Endothelial cell of umbilical vein (primary cell): ENCODE results near the gene AACS. TPM values are rescaled to one million over a fixed set of nuclear protein-coding genes. Genes with fewer than 3 reads are reported as not detected.

Source experiments
- BruUV-seq: library from RNA; stranded (reverse); fragments of 400-500 nt; replicated peaks from 2 replicates; lab custom pipeline; 2021; lab: Mats Ljungman, UMichigan
- CTCF ChIA-PET: fragments of 300-600, 350-600 bp; sonication (Branson Sonifier 250); formaldehyde crosslinking; loops from one replicate; lab custom pipeline; 2021; ENCODE audit warnings: antibody characterized with exemption, inconsistent platforms; lab: Charles Lee
- POLR2A ChIA-PET: fragments of 300-600, 350-600 bp; sonication (Branson Sonifier 250); formaldehyde crosslinking; loops from one replicate; lab custom pipeline; 2021; ENCODE audit warnings: antibody characterized with exemption, inconsistent platforms; lab: Charles Lee
- DNase-seq: peaks from one replicate; pipeline ENCODE4 v3.0.0-alpha.2; 2011; ENCODE audit warnings: low read depth, low spot score
- FAIRE-seq: peaks from 2 replicates; lab custom pipeline; 2011; peaks lifted over from hg19 to GRCh38; lab: Jason Lieb, UNC
- H2AFZ ChIP-seq: 2 replicates; pipeline ENCODE4 v1.6.0; 2012; ENCODE audit warnings: low read depth, low read length, control low read depth, inconsistent platforms
- H3K27ac ChIP-seq: 2 replicates; pipeline ENCODE4 v1.5.1; 2011; ENCODE audit warnings: low read depth, mild to moderate bottlenecking, control low read depth, low read length, moderate library complexity; ENCODE audit not compliant: insufficient read depth
- H3K27me3 ChIP-seq, 2 experiments: 2 replicates each; pipeline versions ENCODE4 v1.6.0 to v1.6.1; 2011; ENCODE audit warnings: low read length in 2 of 2, mixed read lengths in 1 of 2; ENCODE audit not compliant: control insufficient read depth in 2 of 2, insufficient read depth in 2 of 2
- H3K36me3 ChIP-seq, 2 experiments: 2 replicates in 1 of 2; 3 replicates in 1 of 2; pipeline ENCODE4 v1.5.1; 2011; ENCODE audit warnings: low read length in 2 of 2, mild to moderate bottlenecking in 1 of 2, moderate library complexity in 1 of 2; ENCODE audit not compliant: control insufficient read depth in 2 of 2, insufficient read depth in 2 of 2; ENCODE audit errors: extremely low read depth in 1 of 2
- H3K4me1 ChIP-seq: 3 replicates; pipeline ENCODE4 v1.5.1; 2011; ENCODE audit warnings: mild to moderate bottlenecking, low read length; ENCODE audit not compliant: control insufficient read depth, insufficient read depth; ENCODE audit errors: extremely low read depth
- H3K4me2 ChIP-seq: 2 replicates; pipeline ENCODE4 v1.6.1; 2011; ENCODE audit warnings: low read length, control low read depth, mixed read lengths; ENCODE audit not compliant: insufficient read depth
- H3K4me3 ChIP-seq, 3 experiments: fragments of 200-600 bp in 1 of 3; sonication (generic), shearing (Covaris generic) in 1 of 3; replicated peaks in 1 of 3; 2 replicates each; pipeline ENCODE4 v1.5.1; 2011 to 2016; ENCODE audit warnings: control low read depth in 3 of 3, low read length in 3 of 3, mild to moderate bottlenecking in 2 of 3, inconsistent platforms in 1 of 3, low read depth in 1 of 3, moderate library complexity in 1 of 3; ENCODE audit not compliant: insufficient read depth in 1 of 3
- H3K79me2 ChIP-seq: 2 replicates; pipeline ENCODE4 v1.6.0; 2012; ENCODE audit warnings: low read length, inconsistent platforms; ENCODE audit not compliant: control insufficient read depth, insufficient read depth
- H3K9ac ChIP-seq: replicated peaks from 2 replicates; pipeline ENCODE3; 2011; ENCODE audit warnings: low read length, control low read depth; ENCODE audit not compliant: insufficient read depth; ENCODE audit errors: extremely low read depth
- H3K9me1 ChIP-seq: replicated peaks from 3 replicates; pipeline ENCODE4 v1.6.0; 2011; ENCODE audit warnings: mild to moderate bottlenecking, low read length; ENCODE audit not compliant: control insufficient read depth, insufficient read depth; ENCODE audit errors: extremely low read depth
- H3K9me3 ChIP-seq: replicated peaks from 2 replicates; pipeline ENCODE4 v1.5.1; 2012; ENCODE audit warnings: low read length, inconsistent platforms; ENCODE audit not compliant: control insufficient read depth, insufficient read depth
- H4K20me1 ChIP-seq: replicated peaks from 2 replicates; pipeline ENCODE3; 2011; ENCODE audit warnings: mild to moderate bottlenecking, low read length; ENCODE audit not compliant: control insufficient read depth, insufficient read depth; ENCODE audit errors: extremely low read depth
- EZH2 ChIP-seq: IDR thresholded peaks from 2 replicates; pipeline ENCODE4 v1.6.1; 2012; ENCODE audit warnings: borderline replicate concordance, low read depth, mild to moderate bottlenecking, moderate library complexity, low read length, inconsistent platforms; ENCODE audit not compliant: severe bottlenecking
- FOS ChIP-seq: IDR thresholded peaks from 2 replicates; pipeline ENCODE4 v1.6.1; 2011; ENCODE audit warnings: mild to moderate bottlenecking, low read length, moderate library complexity, borderline replicate concordance; ENCODE audit not compliant: insufficient read depth
- GATA2 ChIP-seq: IDR thresholded peaks from 2 replicates; pipeline ENCODE4 v1.7.0; 2011; ENCODE audit warnings: low read depth, mild to moderate bottlenecking, moderate library complexity, mixed read lengths, low read length; ENCODE audit not compliant: insufficient read length, insufficient read depth
- JUN ChIP-seq: IDR thresholded peaks from 2 replicates; pipeline ENCODE4 v1.6.1; 2011; ENCODE audit warnings: borderline replicate concordance, low read depth; ENCODE audit not compliant: insufficient read length, insufficient read depth
- MAX ChIP-seq: IDR thresholded peaks from 2 replicates; pipeline ENCODE4 v1.6.1; 2011; ENCODE audit not compliant: insufficient read depth, insufficient read length
- MYC ChIP-seq: IDR thresholded peaks from one replicate; pipeline ENCODE4 v1.6.1; 2011; ENCODE audit warnings: mild to moderate bottlenecking, low read depth, low read length
- POLR2A ChIP-seq: IDR thresholded peaks from 2 replicates; pipeline ENCODE4 v1.6.1; 2012; ENCODE audit warnings: low read depth, mild to moderate bottlenecking, control low read depth, low read length
- POLR2AphosphoS5 ChIP-seq: IDR thresholded peaks from 2 replicates; pipeline ENCODE4 v1.6.1; 2012; ENCODE audit warnings: low read depth, mild to moderate bottlenecking, control low read depth, low read length, moderate library complexity; ENCODE audit not compliant: insufficient read depth
- dilution Hi-C: fragments of 300-500 bp; cut with MboI; formaldehyde crosslinking; loops from one replicate; pipeline ENCODE4 v1.15.0; 2019; ENCODE audit warnings: low sequenced_read_pairs; ENCODE audit not compliant: extremely low pct_ligation_motif_present
- intact Hi-C: fragments of 100-400 bp; cut with micrococcal nuclease; formaldehyde crosslinking; loops from one replicate; pipeline ENCODE4 v1.10.0; 2022
- polyA plus RNA-seq, 4 experiments: library from polyadenylated mRNA; depleted of rRNA in 3 of 4; stranded (reverse) in 3 of 4; unstranded in 1 of 4; fragments of >200 nt; gene quantifications; 2 replicates each; pipeline versions ENCODE4 v1.2.1 to v1.2.3, GENCODE V29; 2011 to 2012; ENCODE audit warnings: missing spikeins in 1 of 4
- total RNA-seq: library from RNA; stranded (reverse); gene quantifications from 2 replicates; pipeline ENCODE4 v1.2.3, GENCODE V29; 2021
- TF ChIP-seq, protein P1 (sequence below), 2 donors: IDR thresholded peaks; 1 replicate in 1 of 2; 2 replicates in 1 of 2; pipeline ENCODE4 v1.5.1; 2011; ENCODE audit warnings: low read length in 2 of 2, mild to moderate bottlenecking in 2 of 2, moderate library complexity in 2 of 2, control low read depth in 1 of 2, inconsistent platforms in 1 of 2, low read depth in 1 of 2; ENCODE audit not compliant: insufficient read depth in 1 of 2; ENCODE audit errors: extremely low read depth in 1 of 2

The AACS gene
- total and polyA plus RNA-seq, 2 donors (not counting 3 experiments of a cell fraction or from before 2014, with no cell fraction given), result 34.7 to 40.3 TPM

GRCh38 chr12:125099409-125099782 lies 34.2 kb downstream of the AACS start:
- no peak overlapping the region for H3K27ac ChIP-seq
- FAIRE-seq, result no peak
- intact Hi-C loops (no loop called here), dilution Hi-C loops (no loop called here)
- TF ChIP-seq MAX (no peak), JUN (no peak), MYC (no peak), EZH2 (no peak), POLR2A (no peak), POLR2AphosphoS5 (no peak), FOS (no peak), GATA2 (no peak)
- TF ChIP-seq, protein P1, sequence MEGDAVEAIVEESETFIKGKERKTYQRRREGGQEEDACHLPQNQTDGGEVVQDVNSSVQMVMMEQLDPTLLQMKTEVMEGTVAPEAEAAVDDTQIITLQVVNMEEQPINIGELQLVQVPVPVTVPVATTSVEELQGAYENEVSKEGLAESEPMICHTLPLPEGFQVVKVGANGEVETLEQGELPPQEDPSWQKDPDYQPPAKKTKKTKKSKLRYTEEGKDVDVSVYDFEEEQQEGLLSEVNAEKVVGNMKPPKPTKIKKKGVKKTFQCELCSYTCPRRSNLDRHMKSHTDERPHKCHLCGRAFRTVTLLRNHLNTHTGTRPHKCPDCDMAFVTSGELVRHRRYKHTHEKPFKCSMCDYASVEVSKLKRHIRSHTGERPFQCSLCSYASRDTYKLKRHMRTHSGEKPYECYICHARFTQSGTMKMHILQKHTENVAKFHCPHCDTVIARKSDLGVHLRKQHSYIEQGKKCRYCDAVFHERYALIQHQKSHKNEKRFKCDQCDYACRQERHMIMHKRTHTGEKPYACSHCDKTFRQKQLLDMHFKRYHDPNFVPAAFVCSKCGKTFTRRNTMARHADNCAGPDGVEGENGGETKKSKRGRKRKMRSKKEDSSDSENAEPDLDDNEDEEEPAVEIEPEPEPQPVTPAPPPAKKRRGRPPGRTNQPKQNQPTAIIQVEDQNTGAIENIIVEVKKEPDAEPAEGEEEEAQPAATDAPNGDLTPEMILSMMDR (IDR thresholded peaks at IDR 0.05; ENCODE audit: extremely low read depth in 1 of 2, insufficient read depth in 1 of 2, low read depth in 1 of 2, low read length in 2 of 2), result no peak
- CTCF ChIA-PET, result no interaction called here
- peaks cover 0 to 3% of the 10 kb centered on the region in 2 experiments for H3K36me3 ChIP-seq
- H3K4me1 ChIP-seq, result peaks cover 9% of the 10 kb centered on the region
- H3K9me3 ChIP-seq, result no peaks in the 10 kb centered on the region
- H4K20me1 ChIP-seq, result no peaks in the 10 kb centered on the region
- H3K9me1 ChIP-seq, result no peaks in the 10 kb centered on the region
- H3K9ac ChIP-seq, result no peak overlapping the region
- no peak overlapping the region for H3K4me3 ChIP-seq
- DNase-seq, result no peak
- H2AFZ ChIP-seq, result no peak overlapping the region
- POLR2A ChIA-PET, result no interaction called here
- H3K4me2 ChIP-seq, result no peak overlapping the region
- no peaks in the 10 kb centered on the region for H3K27me3 ChIP-seq
- no peaks in the 10 kb centered on the region for H3K79me2 ChIP-seq
- BruUV-seq, result no TSS peak
